PFSK-1 (cell line): ENCODE data around the gene HSPA2.

Source experiments
- FOXP2 ChIP-seq: optimal IDR thresholded peaks from 2 replicates; pipeline ENCODE3; 2011; ENCODE audit warnings: borderline replicate concordance, control low read depth, inconsistent platforms; ENCODE audit not compliant: insufficient read depth; ENCODE audit errors: extremely low read length, extremely low read depth
- POLR2AphosphoS5 ChIP-seq: IDR thresholded peaks from 2 replicates; pipeline ENCODE4 v1.6.1; 2012; ENCODE audit warnings: low read depth, mild to moderate bottlenecking, control low read depth, low read length, moderate library complexity
- REST ChIP-seq, 2 experiments: IDR thresholded peaks; 2 replicates each; pipeline versions ENCODE4 v1.6.1 to v1.8.0; 2011 to 2012; ENCODE audit warnings: low read depth in 2 of 2, low read length in 2 of 2, control low read depth in 1 of 2, inconsistent platforms in 1 of 2, mild to moderate bottlenecking in 1 of 2, moderate library complexity in 1 of 2; ENCODE audit not compliant: insufficient read depth in 1 of 2
- SIN3A ChIP-seq: IDR thresholded peaks from 2 replicates; pipeline ENCODE4 v1.6.1; 2012; ENCODE audit warnings: mild to moderate bottlenecking, low read length, moderate library complexity, borderline replicate concordance; ENCODE audit not compliant: insufficient read depth
- TAF1 ChIP-seq: IDR thresholded peaks from 2 replicates; pipeline ENCODE4 v1.6.1; 2012; ENCODE audit warnings: low read length, control low read depth, borderline replicate concordance; ENCODE audit not compliant: insufficient read depth

HSPA2 gene

GRCh38 chr14:64542836-64543201 lies 2.3 kb downstream of the HSPA2 start:
- TF ChIP-seq FOXP2 (no peak), POLR2AphosphoS5 (no peak), REST (IDR thresholded peaks at IDR 0.05; ENCODE audit: insufficient read depth in 1 of 2, low read depth in 2 of 2, low read length in 2 of 2) (no peak), TAF1 (no peak), SIN3A (no peak)

GRCh38 chr14:64544607-64545312 lies 4.2 kb downstream of the HSPA2 start:
- no peak for TF ChIP-seq REST (IDR thresholded peaks at IDR 0.05; ENCODE audit: insufficient read depth in 1 of 2, low read depth in 2 of 2, low read length in 2 of 2)
- no peak for TF ChIP-seq POLR2AphosphoS5

- no peak for TF ChIP-seq TAF1
- TF ChIP-seq SIN3A: no peak
- TF ChIP-seq POLR2AphosphoS5: no peak
- no peak for TF ChIP-seq REST (IDR thresholded peaks at IDR 0.05; ENCODE audit: insufficient read depth in 1 of 2, low read depth in 2 of 2, low read length in 2 of 2)
- no peak for TF ChIP-seq FOXP2
Observed at GRCh38 chr14:64549016-64549415, 8.5 kb downstream of the HSPA2 start.

- TF ChIP-seq REST (IDR thresholded peaks at IDR 0.05; ENCODE audit: insufficient read depth in 1 of 2, low read depth in 2 of 2, low read length in 2 of 2) (no peak), POLR2AphosphoS5 (no peak), TAF1 (no peak), FOXP2 (no peak), SIN3A (no peak)
Observed at GRCh38 chr14:64549791-64550620, 9.5 kb downstream of the HSPA2 start, which contains the start of gene PPP1R36. PPP1R36 (plus strand) TSS chr14:64549961; CDS start chr14:64549998, 37 bp downstream.
